ENCODE measurements around the gene ADAMTS17. TPM values are rescaled to one million over a fixed set of nuclear protein-coding genes. Genes with fewer than 3 reads are reported as not detected.

ADAMTS17 gene
- total RNA-seq, 1 experiment from 2014 or later, result 1.5 TPM

GRCh38 chr15:100221471-100222348 is 120.1 kb downstream of the ADAMTS17 start:
- intact Hi-C loops (cut with micrococcal nuclease; ENCODE audit: unreplicated experiment), result no loop called here
- ChIA-PET CTCF (no interaction called here), POLR2A (no interaction called here)
- no peak for TF ChIP-seq CTCF (IDR thresholded peaks at IDR 0.05; ENCODE audit: insufficient read depth in 1 of 2, low read depth in 1 of 2, low read length in 1 of 2, severe bottlenecking in 1 of 2, unreplicated experiment in 1 of 2)
- H3K9me3 Mint-ChIP-seq (ENCODE audit: unreplicated experiment), result no peaks in the 10 kb centered on the region
- no peaks in the 10 kb centered on the region for H3K36me3 ChIP-seq (ENCODE audit: control insufficient read depth, insufficient read depth, low read length)
- H3K4me1 ChIP-seq, result no peaks in the 10 kb centered on the region
- no TSS peak for BruUV-seq (replicated peaks)
- H3K36me3 Mint-ChIP-seq (ENCODE audit: insufficient read depth, unreplicated experiment), result no peaks in the 10 kb centered on the region
- H3K27ac Mint-ChIP-seq (ENCODE audit: unreplicated experiment), result no peak overlapping the region
- H3K9me3 ChIP-seq, result no peaks in the 10 kb centered on the region
- H3K4me3 Mint-ChIP-seq (ENCODE audit: unreplicated experiment), result no peak overlapping the region
- H3K27me3 ChIP-seq (replicated peaks; ENCODE audit: control insufficient read depth, insufficient read depth, low read length), result no peaks in the 10 kb centered on the region
- no peak for DNase-seq
- no peaks in the 10 kb centered on the region for H3K27me3 Mint-ChIP-seq (ENCODE audit: insufficient read depth, unreplicated experiment)
- no peak overlapping the region for H3K4me3 ChIP-seq (ENCODE audit: low read depth, low read length)
- H3K4me1 Mint-ChIP-seq (ENCODE audit: low read depth, unreplicated experiment), result no peaks in the 10 kb centered on the region

DNA sequence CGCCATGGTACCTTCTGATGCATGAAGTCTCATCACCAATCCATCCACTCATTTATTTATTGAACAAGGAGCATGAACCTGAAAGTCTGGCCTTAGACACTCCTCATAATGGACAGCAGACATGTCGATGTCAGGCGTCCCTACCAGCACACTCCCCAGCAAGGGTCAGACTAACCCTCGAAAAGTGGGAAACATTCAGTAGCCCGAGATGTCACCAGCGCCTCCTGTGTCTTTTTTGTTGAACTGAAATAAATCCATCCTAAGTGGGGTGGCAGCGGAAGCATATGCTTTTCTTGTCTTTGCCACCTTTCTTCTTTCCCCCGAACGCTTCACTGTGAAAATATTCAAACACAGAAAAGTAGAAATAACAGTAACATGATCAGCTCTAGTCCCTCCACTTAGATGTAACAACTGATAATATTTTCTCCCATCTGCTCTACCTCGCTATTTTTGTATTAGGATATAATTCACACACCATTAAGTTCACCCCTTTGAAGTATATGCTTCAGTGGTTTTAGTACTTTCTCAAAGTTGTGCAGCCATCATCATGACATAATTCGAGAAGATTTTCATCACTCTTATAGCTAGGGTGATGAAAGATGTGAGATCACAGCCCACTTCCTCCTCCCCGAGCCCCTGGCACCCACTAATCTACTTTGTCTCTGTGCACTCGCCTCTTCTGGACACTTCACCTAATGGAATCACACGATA is 121.6 kb downstream of the ADAMTS17 start:
- no peaks in the 10 kb centered on the region for H3K27me3 Mint-ChIP-seq (ENCODE audit: insufficient read depth, unreplicated experiment)
- no peaks in the 10 kb centered on the region for H3K36me3 Mint-ChIP-seq (ENCODE audit: insufficient read depth, unreplicated experiment)
- no peaks in the 10 kb centered on the region for H3K4me1 ChIP-seq
- TF ChIP-seq CTCF (IDR thresholded peaks at IDR 0.05; ENCODE audit: insufficient read depth in 1 of 2, low read depth in 1 of 2, low read length in 1 of 2, severe bottlenecking in 1 of 2, unreplicated experiment in 1 of 2), result no peak
- H3K9me3 Mint-ChIP-seq (ENCODE audit: unreplicated experiment), result no peaks in the 10 kb centered on the region
- no peaks in the 10 kb centered on the region for H3K27me3 ChIP-seq (replicated peaks; ENCODE audit: control insufficient read depth, insufficient read depth, low read length)
- H3K36me3 ChIP-seq (ENCODE audit: control insufficient read depth, insufficient read depth, low read length), result no peaks in the 10 kb centered on the region
- H3K4me3 ChIP-seq (ENCODE audit: low read depth, low read length), result no peak overlapping the region
- no TSS peak for BruUV-seq (replicated peaks)
- POLR2A ChIA-PET, result no interaction called here
- H3K4me1 Mint-ChIP-seq (ENCODE audit: low read depth, unreplicated experiment), result no peaks in the 10 kb centered on the region
- H3K27ac Mint-ChIP-seq (ENCODE audit: unreplicated experiment), result no peak overlapping the region
- no peak for DNase-seq
- CTCF ChIA-PET, result no interaction called here
- no peaks in the 10 kb centered on the region for H3K9me3 ChIP-seq
- H3K4me3 Mint-ChIP-seq (ENCODE audit: unreplicated experiment), result no peak overlapping the region
- intact Hi-C loops (cut with micrococcal nuclease; ENCODE audit: unreplicated experiment), result no loop called here

GRCh38 chr15:100218434-100218833 is 123.3 kb downstream of the ADAMTS17 start:
- H3K4me1 Mint-ChIP-seq (ENCODE audit: low read depth, unreplicated experiment), result peaks cover 3% of the 10 kb centered on the region
- no peak overlapping the region for H3K4me3 ChIP-seq (ENCODE audit: low read depth, low read length)
- H3K27me3 ChIP-seq (replicated peaks; ENCODE audit: control insufficient read depth, insufficient read depth, low read length), result no peaks in the 10 kb centered on the region
- H3K4me1 ChIP-seq, result no peaks in the 10 kb centered on the region; the same call in 1 of the 2 replicates
- CTCF ChIA-PET, result no interaction called here
- no peak overlapping the region for H3K4me3 Mint-ChIP-seq (ENCODE audit: unreplicated experiment)
- no peaks in the 10 kb centered on the region for H3K9me3 ChIP-seq
- H3K9me3 Mint-ChIP-seq (ENCODE audit: unreplicated experiment), result no peaks in the 10 kb centered on the region
- H3K36me3 ChIP-seq (ENCODE audit: control insufficient read depth, insufficient read depth, low read length), result no peaks in the 10 kb centered on the region
- TF ChIP-seq CTCF (IDR thresholded peaks at IDR 0.05; ENCODE audit: insufficient read depth in 1 of 2, low read depth in 1 of 2, low read length in 1 of 2, severe bottlenecking in 1 of 2, unreplicated experiment in 1 of 2), result no peak
- no peaks in the 10 kb centered on the region for H3K27me3 Mint-ChIP-seq (ENCODE audit: insufficient read depth, unreplicated experiment)
- no peak for DNase-seq
- BruUV-seq (replicated peaks), result no TSS peak
- POLR2A ChIA-PET, result no interaction called here
- intact Hi-C loops (cut with micrococcal nuclease; ENCODE audit: unreplicated experiment), result no loop called here
- H3K36me3 Mint-ChIP-seq (ENCODE audit: insufficient read depth, unreplicated experiment), result no peaks in the 10 kb centered on the region
- H3K27ac Mint-ChIP-seq (ENCODE audit: unreplicated experiment), result no peak overlapping the region
